Testis (tissue), 2 donors: ENCODE measurements around the gene IFT43.
"Not testable (repeated sequence)": the region's sequence is repeated elsewhere in the genome, so short reads cannot be mapped to it uniquely, and the experiment has no call there.

Experiments
- POLR2A ChIP-seq: fragments of 450-650 bp; IDR thresholded peaks from one replicate; pipeline ENCODE4 v1.6.1; 2017; ENCODE audit warnings: antibody characterized with exemption, mild to moderate bottlenecking, moderate library complexity
- TF ChIP-seq, protein P1 (sequence below), 3 experiments: fragments of 450-650 bp in 2 of 3; fragments of 200-600 bp in 1 of 3; sonication (generic) in 1 of 3; IDR thresholded peaks; one replicate each; pipeline ENCODE4 v1.5.1; 2016 to 2019; ENCODE audit warnings: antibody characterized with exemption in 3 of 3, mild to moderate bottlenecking in 2 of 3, moderate library complexity in 1 of 3

DNA sequence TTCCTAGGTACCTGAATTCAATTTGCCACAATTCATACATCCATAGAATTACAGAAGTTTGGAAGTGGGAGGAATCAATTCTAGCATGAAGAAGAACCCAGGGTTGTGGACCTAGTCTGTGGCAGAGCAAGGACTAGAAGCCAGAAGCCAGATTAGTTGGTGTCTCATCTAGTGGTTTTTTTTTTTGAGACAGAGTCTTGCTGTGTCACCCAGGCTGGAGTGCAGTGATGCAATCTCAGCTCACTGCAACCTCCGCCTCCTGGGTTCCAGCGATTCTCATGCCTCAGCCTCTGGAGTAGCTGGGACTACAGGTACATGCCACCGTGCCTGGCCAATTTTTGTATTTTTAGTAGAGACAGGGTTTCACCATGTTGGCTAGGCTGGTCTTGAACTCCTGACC, 24.1 kb downstream of the IFT43 start:
- TF ChIP-seq, protein P1, sequence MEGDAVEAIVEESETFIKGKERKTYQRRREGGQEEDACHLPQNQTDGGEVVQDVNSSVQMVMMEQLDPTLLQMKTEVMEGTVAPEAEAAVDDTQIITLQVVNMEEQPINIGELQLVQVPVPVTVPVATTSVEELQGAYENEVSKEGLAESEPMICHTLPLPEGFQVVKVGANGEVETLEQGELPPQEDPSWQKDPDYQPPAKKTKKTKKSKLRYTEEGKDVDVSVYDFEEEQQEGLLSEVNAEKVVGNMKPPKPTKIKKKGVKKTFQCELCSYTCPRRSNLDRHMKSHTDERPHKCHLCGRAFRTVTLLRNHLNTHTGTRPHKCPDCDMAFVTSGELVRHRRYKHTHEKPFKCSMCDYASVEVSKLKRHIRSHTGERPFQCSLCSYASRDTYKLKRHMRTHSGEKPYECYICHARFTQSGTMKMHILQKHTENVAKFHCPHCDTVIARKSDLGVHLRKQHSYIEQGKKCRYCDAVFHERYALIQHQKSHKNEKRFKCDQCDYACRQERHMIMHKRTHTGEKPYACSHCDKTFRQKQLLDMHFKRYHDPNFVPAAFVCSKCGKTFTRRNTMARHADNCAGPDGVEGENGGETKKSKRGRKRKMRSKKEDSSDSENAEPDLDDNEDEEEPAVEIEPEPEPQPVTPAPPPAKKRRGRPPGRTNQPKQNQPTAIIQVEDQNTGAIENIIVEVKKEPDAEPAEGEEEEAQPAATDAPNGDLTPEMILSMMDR (IDR thresholded peaks at IDR 0.05), result not testable (repeated sequence)
- TF ChIP-seq POLR2A, result not testable (repeated sequence)
